Keratinocyte (primary cell): ENCODE results near the gene MEIS2. TPM values are rescaled to one million over a fixed set of nuclear protein-coding genes. Genes with fewer than 3 reads are reported as not detected.

ENCODE experiments used
- DNase-seq: peaks from one replicate; pipeline ENCODE4 v3.0.0-alpha.2; 2011; ENCODE audit warnings: low read depth, missing footprints, low spot score
- FAIRE-seq: peaks from 2 replicates; lab custom pipeline; 2011; peaks lifted over from hg19 to GRCh38; lab: Jason Lieb, UNC
- H2AFZ ChIP-seq: 2 replicates; pipeline ENCODE4 v1.6.0; 2012; ENCODE audit warnings: low read length, control low read depth, inconsistent platforms; ENCODE audit not compliant: control insufficient read depth
- H3K27ac ChIP-seq: 2 replicates; pipeline ENCODE4 v1.5.1; 2011; ENCODE audit warnings: low read length; ENCODE audit not compliant: control insufficient read depth, insufficient read depth
- H3K27me3 ChIP-seq: 3 replicates; pipeline ENCODE4 v1.6.0; 2011; ENCODE audit warnings: low read length; ENCODE audit not compliant: control insufficient read depth, insufficient read depth; ENCODE audit errors: extremely low read depth
- H3K36me3 ChIP-seq, 2 experiments: 2 replicates in 1 of 2; 3 replicates in 1 of 2; pipeline ENCODE4 v1.5.1; 2011; ENCODE audit warnings: low read length in 2 of 2, mild to moderate bottlenecking in 1 of 2; ENCODE audit not compliant: control insufficient read depth in 2 of 2, insufficient read depth in 2 of 2; ENCODE audit errors: extremely low read depth in 1 of 2
- H3K4me1 ChIP-seq: 3 replicates; pipeline ENCODE4 v1.5.1; 2011; ENCODE audit warnings: low read length; ENCODE audit not compliant: control insufficient read depth, insufficient read depth; ENCODE audit errors: extremely low read depth
- H3K4me2 ChIP-seq: 3 replicates; pipeline ENCODE4 v1.6.0; 2011; ENCODE audit warnings: low read depth, low read length; ENCODE audit not compliant: control insufficient read depth, insufficient read depth; ENCODE audit errors: extremely low read depth
- H3K4me3 ChIP-seq, 3 experiments: fragments of 200-600 bp in 1 of 3; sonication (generic) in 1 of 3; 2 replicates in 2 of 3; 3 replicates in 1 of 3; pipeline ENCODE4 v1.5.1; 2011 to 2016; ENCODE audit warnings: low read length in 3 of 3, mild to moderate bottlenecking in 3 of 3, control low read depth in 2 of 3, inconsistent platforms in 1 of 3, low read depth in 1 of 3, mixed read lengths in 1 of 3, mixed run types in 1 of 3, moderate library complexity in 1 of 3; ENCODE audit not compliant: control insufficient read depth in 2 of 3, insufficient read depth in 2 of 3; ENCODE audit errors: extremely low read depth in 1 of 3
- H3K79me2 ChIP-seq: 2 replicates; pipeline ENCODE4 v1.6.0; 2012; ENCODE audit warnings: low read length; ENCODE audit not compliant: control insufficient read depth, insufficient read depth
- H3K9ac ChIP-seq: 3 replicates; pipeline ENCODE4 v1.6.0; 2011; ENCODE audit warnings: low read length; ENCODE audit not compliant: control insufficient read depth, insufficient read depth; ENCODE audit errors: extremely low read depth
- H3K9me1 ChIP-seq: 3 replicates; pipeline ENCODE4 v1.6.0; 2011; ENCODE audit warnings: low read length; ENCODE audit not compliant: control insufficient read depth, insufficient read depth; ENCODE audit errors: extremely low read depth
- H3K9me3 ChIP-seq: 2 replicates; pipeline ENCODE4 v1.5.1; 2012; ENCODE audit warnings: low read depth, low read length; ENCODE audit not compliant: control insufficient read depth
- H4K20me1 ChIP-seq: 3 replicates; pipeline ENCODE4 v1.6.0; 2011; ENCODE audit warnings: low read length; ENCODE audit not compliant: control insufficient read depth, insufficient read depth; ENCODE audit errors: extremely low read depth
- EZH2 ChIP-seq: IDR thresholded peaks from one replicate; pipeline ENCODE4 v1.6.1; 2012; ENCODE audit warnings: inconsistent platforms, mild to moderate bottlenecking, low read length, moderate library complexity
- dilution Hi-C: fragments of 300-500 bp; cut with MboI; formaldehyde crosslinking; loops from one replicate; pipeline ENCODE4 v1.7.0; 2020; ENCODE audit warnings: low sequenced_read_pairs; ENCODE audit not compliant: extremely low pct_ligation_motif_present
- polyA plus RNA-seq, 5 experiments: library from polyadenylated mRNA; depleted of rRNA in 3 of 5; stranded (reverse) in 3 of 5; stranded (forward) in 1 of 5; unstranded in 1 of 5; fragments of >200 nt; gene quantifications; 1 replicate in 1 of 5; 2 replicates in 3 of 5; 3 replicates in 1 of 5; pipeline versions ENCODE4 v1.2.1 to v1.2.3, GENCODE V29; 2011 to 2012; ENCODE audit warnings: missing spikeins in 2 of 5, low read depth in 1 of 5, low replicate concordance in 1 of 5
- TF ChIP-seq, protein P1 (sequence below), 3 experiments: IDR thresholded peaks in 1 of 3; conservative IDR thresholded peaks in 1 of 3; optimal IDR thresholded peaks in 1 of 3; 2 replicates in 2 of 3; 3 replicates in 1 of 3; pipeline versions ENCODE3 to v1.5.1; 2011; ENCODE audit warnings: low read length in 3 of 3, mild to moderate bottlenecking in 3 of 3, moderate library complexity in 2 of 3, control low read depth in 1 of 3, inconsistent platforms in 1 of 3; ENCODE audit not compliant: insufficient read depth in 2 of 3; ENCODE audit errors: extremely low read depth in 1 of 3

The MEIS2 gene
- polyA plus RNA-seq, 1 donor (not counting 4 experiments of a cell fraction or from before 2014, with no cell fraction given) = 11.4 TPM

GRCh38 chr15:37122703-37123102 is 22.4 kb upstream of the MEIS2 start:
- FAIRE-seq (no peak), DNase-seq (no peak)
- Histone ChIP-seq H3K27ac (no peak overlapping the region), H3K4me3 (no peak overlapping the region), H3K79me2 (no peaks in the 10 kb centered on the region), H4K20me1 (no peaks in the 10 kb centered on the region), H3K36me3 (no peaks in the 10 kb centered on the region), H3K4me1 (no peaks in the 10 kb centered on the region), H3K9ac (no peak overlapping the region), H3K4me2 (no peak overlapping the region), H3K9me1 (no peaks in the 10 kb centered on the region), H3K9me3 (no peaks in the 10 kb centered on the region), H2AFZ (no peak overlapping the region), H3K27me3 (no peaks in the 10 kb centered on the region)
- TF ChIP-seq EZH2 = no peak
- TF ChIP-seq, protein P1, sequence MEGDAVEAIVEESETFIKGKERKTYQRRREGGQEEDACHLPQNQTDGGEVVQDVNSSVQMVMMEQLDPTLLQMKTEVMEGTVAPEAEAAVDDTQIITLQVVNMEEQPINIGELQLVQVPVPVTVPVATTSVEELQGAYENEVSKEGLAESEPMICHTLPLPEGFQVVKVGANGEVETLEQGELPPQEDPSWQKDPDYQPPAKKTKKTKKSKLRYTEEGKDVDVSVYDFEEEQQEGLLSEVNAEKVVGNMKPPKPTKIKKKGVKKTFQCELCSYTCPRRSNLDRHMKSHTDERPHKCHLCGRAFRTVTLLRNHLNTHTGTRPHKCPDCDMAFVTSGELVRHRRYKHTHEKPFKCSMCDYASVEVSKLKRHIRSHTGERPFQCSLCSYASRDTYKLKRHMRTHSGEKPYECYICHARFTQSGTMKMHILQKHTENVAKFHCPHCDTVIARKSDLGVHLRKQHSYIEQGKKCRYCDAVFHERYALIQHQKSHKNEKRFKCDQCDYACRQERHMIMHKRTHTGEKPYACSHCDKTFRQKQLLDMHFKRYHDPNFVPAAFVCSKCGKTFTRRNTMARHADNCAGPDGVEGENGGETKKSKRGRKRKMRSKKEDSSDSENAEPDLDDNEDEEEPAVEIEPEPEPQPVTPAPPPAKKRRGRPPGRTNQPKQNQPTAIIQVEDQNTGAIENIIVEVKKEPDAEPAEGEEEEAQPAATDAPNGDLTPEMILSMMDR (optimal IDR thresholded peaks at IDR 0.05 in 1 of 3, IDR thresholded peaks at IDR 0.05 in 1 of 3, conservative IDR thresholded peaks at IDR 0.05 in 1 of 3; ENCODE audit: extremely low read depth in 1 of 3, insufficient read depth in 2 of 3, low read length in 3 of 3) = no peak
- dilution Hi-C loops = no loop called here

GRCh38 chr15:37121492-37121891 is 21.1 kb upstream of the MEIS2 start:
- Histone ChIP-seq H3K27me3 (no peaks in the 10 kb centered on the region), H3K9ac (no peak overlapping the region), H3K27ac (no peak overlapping the region), H3K4me1 (no peaks in the 10 kb centered on the region), H2AFZ (no peak overlapping the region), H3K9me3 (no peaks in the 10 kb centered on the region), H3K4me3 (no peak overlapping the region), H3K79me2 (no peaks in the 10 kb centered on the region), H3K4me2 (no peak overlapping the region), H4K20me1 (no peaks in the 10 kb centered on the region), H3K36me3 (no peaks in the 10 kb centered on the region), H3K9me1 (no peaks in the 10 kb centered on the region)
- dilution Hi-C loops = no loop called here
- DNase-seq (no peak), FAIRE-seq (no peak)
- TF ChIP-seq, protein P1 (optimal IDR thresholded peaks at IDR 0.05 in 1 of 3, IDR thresholded peaks at IDR 0.05 in 1 of 3, conservative IDR thresholded peaks at IDR 0.05 in 1 of 3; ENCODE audit: extremely low read depth in 1 of 3, insufficient read depth in 2 of 3, low read length in 3 of 3) = no peak
- TF ChIP-seq EZH2 = no peak
